ENCODE measurements around the gene MYEOV. TPM values are rescaled to one million over a fixed set of nuclear protein-coding genes. Genes with fewer than 3 reads are reported as not detected.

The MYEOV gene
- polyA plus RNA-seq, 1 experiment = 1.6 TPM

DNA sequence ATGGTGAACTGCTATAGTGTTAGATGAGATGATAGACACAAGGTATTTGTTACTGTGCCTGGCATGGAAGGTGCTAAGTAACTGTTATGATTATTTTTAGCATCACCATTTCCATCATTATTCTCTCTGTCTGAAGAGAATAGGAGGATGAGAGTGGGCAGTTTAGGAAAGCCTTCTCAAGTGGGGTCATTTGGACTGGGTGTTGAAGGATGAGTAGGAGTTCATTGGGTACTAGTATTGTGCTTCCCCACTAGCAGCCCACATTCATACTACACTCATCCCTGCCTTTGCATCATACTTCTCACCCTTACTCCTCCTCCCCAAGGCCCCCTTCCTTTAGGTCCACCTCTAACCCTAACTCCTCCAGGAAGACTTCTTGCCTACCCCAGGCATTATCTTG lies 20.6 kb downstream of the MYEOV start:
- DNase-seq (ENCODE audit: low read depth, low spot score) = no peak
- CTCF ChIA-PET = no interaction called here

DNA sequence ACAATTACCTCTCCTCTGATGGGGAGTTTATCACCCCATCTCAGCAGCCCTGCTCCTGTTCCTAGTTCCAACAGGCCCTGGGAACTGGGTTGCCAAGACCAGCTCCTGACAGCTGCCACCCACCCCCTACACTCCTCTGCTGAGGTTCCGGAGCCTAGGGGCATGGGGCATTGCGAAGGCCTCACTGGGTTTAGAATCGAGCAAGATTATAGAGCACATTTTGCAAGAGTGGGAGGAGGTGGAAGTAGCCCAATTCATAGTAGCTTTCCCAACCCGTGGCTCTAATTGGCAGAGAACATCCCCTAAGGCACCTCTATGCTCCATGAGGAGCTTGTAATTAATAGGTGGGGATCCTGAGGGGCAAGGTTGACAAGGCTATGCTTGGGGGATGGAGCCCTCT lies 23.0 kb downstream of the MYEOV start:
- H3K9me3 ChIP-seq (ENCODE audit: control insufficient read depth, insufficient read depth, low read length) = peaks cover 3% of the 10 kb centered on the region
- TF ChIP-seq, protein P1, sequence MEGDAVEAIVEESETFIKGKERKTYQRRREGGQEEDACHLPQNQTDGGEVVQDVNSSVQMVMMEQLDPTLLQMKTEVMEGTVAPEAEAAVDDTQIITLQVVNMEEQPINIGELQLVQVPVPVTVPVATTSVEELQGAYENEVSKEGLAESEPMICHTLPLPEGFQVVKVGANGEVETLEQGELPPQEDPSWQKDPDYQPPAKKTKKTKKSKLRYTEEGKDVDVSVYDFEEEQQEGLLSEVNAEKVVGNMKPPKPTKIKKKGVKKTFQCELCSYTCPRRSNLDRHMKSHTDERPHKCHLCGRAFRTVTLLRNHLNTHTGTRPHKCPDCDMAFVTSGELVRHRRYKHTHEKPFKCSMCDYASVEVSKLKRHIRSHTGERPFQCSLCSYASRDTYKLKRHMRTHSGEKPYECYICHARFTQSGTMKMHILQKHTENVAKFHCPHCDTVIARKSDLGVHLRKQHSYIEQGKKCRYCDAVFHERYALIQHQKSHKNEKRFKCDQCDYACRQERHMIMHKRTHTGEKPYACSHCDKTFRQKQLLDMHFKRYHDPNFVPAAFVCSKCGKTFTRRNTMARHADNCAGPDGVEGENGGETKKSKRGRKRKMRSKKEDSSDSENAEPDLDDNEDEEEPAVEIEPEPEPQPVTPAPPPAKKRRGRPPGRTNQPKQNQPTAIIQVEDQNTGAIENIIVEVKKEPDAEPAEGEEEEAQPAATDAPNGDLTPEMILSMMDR (IDR thresholded peaks at IDR 0.05; ENCODE audit: low read depth, low read length) = no peak
- CTCF ChIA-PET = no interaction called here
- H3K4me3 ChIP-seq (ENCODE audit: low read depth, low read length) = no peak overlapping the region
- no peaks in the 10 kb centered on the region for H3K27me3 ChIP-seq (ENCODE audit: control insufficient read depth, insufficient read depth, low read length)
- H3K27ac ChIP-seq (ENCODE audit: low read depth, low read length) = no peak overlapping the region
- POLR2A ChIA-PET = no interaction called here
- no peak for DNase-seq (ENCODE audit: low read depth, low spot score)

More for the DNA sequence above, 20.6 kb downstream of the MYEOV start:
- no peak overlapping the region for H3K4me3 ChIP-seq (ENCODE audit: low read depth, low read length)
- H3K9me3 ChIP-seq (ENCODE audit: control insufficient read depth, insufficient read depth, low read length) = peaks cover 3% of the 10 kb centered on the region
- POLR2A ChIA-PET = no interaction called here
- H3K27me3 ChIP-seq (ENCODE audit: control insufficient read depth, insufficient read depth, low read length) = no peaks in the 10 kb centered on the region
- TF ChIP-seq, protein P1 (IDR thresholded peaks at IDR 0.05; ENCODE audit: low read depth, low read length) = no peak
- H3K27ac ChIP-seq (ENCODE audit: low read depth, low read length) = no peak overlapping the region

DNA sequence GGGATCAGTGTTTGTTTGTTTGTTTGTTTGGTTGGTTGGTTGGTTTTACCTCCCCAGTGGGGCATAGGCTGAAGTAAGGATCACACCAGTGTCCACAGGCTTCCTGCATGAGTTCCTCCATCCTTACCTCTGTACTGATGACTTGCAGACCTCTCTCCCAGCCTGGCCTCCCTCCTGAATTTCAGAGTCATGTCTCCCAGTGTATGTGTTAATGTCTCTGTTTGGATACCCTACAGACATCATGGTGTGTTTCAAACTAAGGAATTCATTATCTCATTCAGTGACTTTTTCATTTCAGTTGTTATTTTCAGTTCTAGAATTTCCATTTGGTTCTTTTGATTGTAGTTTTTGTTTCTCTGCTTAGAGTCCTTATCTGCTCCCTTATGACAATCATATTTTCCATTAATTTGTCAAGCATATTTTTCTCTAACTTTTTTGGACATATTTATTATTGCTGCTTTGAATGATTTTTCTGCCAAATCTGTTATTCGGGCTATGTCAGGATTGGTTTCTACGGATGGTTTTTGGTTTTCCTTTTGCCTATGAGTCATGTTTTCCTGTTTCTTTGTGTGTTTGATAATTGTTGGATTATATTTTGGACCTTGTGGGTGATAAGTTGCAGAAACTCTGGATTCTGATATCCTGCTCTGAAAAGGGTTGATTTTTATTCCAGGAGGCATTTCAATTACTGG lies 23.6 kb downstream of the MYEOV start:
- ChIA-PET POLR2A (no interaction called here), CTCF (no interaction called here)
- Histone ChIP-seq H3K4me3 (ENCODE audit: low read depth, low read length) (no peak overlapping the region), H3K27ac (ENCODE audit: low read depth, low read length) (no peak overlapping the region), H3K9me3 (ENCODE audit: control insufficient read depth, insufficient read depth, low read length) (peaks cover 3% of the 10 kb centered on the region), H3K27me3 (ENCODE audit: control insufficient read depth, insufficient read depth, low read length) (no peaks in the 10 kb centered on the region)
- no peak for DNase-seq (ENCODE audit: low read depth, low spot score)
- TF ChIP-seq, protein P1 (IDR thresholded peaks at IDR 0.05; ENCODE audit: low read depth, low read length) = no peak

DNA sequence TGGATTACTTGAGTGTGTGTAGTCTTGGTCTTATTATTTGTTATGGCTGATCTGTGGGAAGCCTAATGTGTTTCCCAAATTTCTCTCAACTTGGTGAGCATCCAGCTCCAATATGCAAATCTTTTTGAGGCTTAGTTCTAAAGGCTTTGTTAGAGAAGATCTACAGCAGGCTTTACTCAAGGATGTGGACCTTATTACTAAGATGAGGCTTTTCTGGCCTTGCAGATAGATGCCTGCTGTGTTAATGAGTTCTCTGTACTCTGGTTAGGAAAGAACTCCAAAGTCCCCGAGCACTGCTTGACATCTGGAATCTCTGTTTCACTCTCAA lies 24.1 kb downstream of the MYEOV start:
- no peak for DNase-seq (ENCODE audit: low read depth, low spot score)
- TF ChIP-seq, protein P1 (IDR thresholded peaks at IDR 0.05; ENCODE audit: low read depth, low read length) = no peak
- Histone ChIP-seq H3K4me3 (ENCODE audit: low read depth, low read length) (no peak overlapping the region), H3K27me3 (ENCODE audit: control insufficient read depth, insufficient read depth, low read length) (no peaks in the 10 kb centered on the region), H3K9me3 (ENCODE audit: control insufficient read depth, insufficient read depth, low read length) (peaks cover 3% of the 10 kb centered on the region), H3K27ac (ENCODE audit: low read depth, low read length) (no peak overlapping the region)
- ChIA-PET POLR2A (no interaction called here), CTCF (no interaction called here)

DNA sequence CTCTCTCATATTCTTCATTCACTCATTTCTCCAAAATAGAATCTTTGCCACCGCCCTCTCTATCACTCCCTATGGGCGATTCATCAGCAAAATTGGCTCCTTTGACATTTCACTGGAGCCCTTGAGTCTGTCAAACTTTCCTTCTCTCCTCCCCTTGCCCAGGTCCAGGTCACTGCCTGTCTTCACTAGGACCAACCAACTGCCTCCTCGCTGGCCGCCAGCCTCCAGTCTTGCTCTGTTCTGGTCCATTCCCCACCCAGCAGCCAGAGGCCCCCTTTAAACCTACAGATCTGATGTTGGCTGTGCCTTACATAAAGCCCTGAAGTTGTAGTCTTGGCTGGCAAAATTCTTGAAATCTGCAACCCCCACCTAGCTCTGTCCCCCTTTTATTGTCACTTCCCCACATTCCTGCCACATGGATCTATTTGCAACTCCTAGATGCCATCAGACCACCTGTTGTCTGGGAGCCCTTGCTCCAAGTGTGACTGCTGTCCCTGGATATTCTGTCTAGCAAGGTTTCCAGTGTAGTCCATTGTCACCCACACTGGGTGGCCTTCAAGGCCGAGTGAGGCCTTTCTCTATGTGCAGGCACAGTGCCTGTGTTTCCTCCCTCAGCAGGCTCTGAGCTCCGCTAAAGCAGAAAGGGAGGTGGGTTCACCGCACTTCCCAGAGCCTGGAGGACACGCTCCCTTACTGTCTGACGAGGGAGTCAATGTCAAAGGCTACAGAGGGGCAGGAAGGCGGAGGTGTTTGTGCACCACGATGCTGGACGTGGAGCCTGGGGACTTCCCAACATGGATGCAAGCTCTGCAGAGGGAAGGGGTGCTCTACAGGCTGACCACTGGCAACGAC lies 25.5 kb downstream of the MYEOV start:
- H3K4me3 ChIP-seq (ENCODE audit: low read depth, low read length) = no peak overlapping the region
- POLR2A ChIA-PET = no interaction called here
- H3K27ac ChIP-seq (ENCODE audit: low read depth, low read length) = no peak overlapping the region
- no peaks in the 10 kb centered on the region for H3K27me3 ChIP-seq (ENCODE audit: control insufficient read depth, insufficient read depth, low read length)
- CTCF ChIA-PET = interaction anchor here (0.7 kb wide), 1 partner anchor 188 kb away, joined by 3 read pairs; no protein-coding TSS in a partner anchor
- H3K9me3 ChIP-seq (ENCODE audit: control insufficient read depth, insufficient read depth, low read length) = peaks cover 3% of the 10 kb centered on the region
- no peak for DNase-seq (ENCODE audit: low read depth, low spot score)
- TF ChIP-seq, protein P1 (IDR thresholded peaks at IDR 0.05; ENCODE audit: low read depth, low read length) = no peak
